Suprapubic skin (tissue), 4 donors: ENCODE results near the gene AP1M1. TPM values are rescaled to one million over a fixed set of nuclear protein-coding genes. Genes with fewer than 3 reads are reported as not detected.
A peak's percentile ranks its signal among the peaks of the same experiment; 100 is the strongest.

ENCODE experiments used
- DNase-seq, 2 donors: peaks; one replicate each; pipeline ENCODE4 v3.0.0-alpha.2; 2019; ENCODE audit warnings: low spot score in 2 of 2
- H3K27ac ChIP-seq: fragments of 200-600 bp; sonication (generic); one replicate; pipeline ENCODE4 v1.5.1; 2019
- H3K27me3 ChIP-seq: fragments of 200-600 bp; sonication (generic); one replicate; pipeline ENCODE4 v1.5.1; 2019
- H3K36me3 ChIP-seq: fragments of 200-600 bp; sonication (generic); one replicate; pipeline ENCODE4 v1.5.1; 2019
- H3K4me1 ChIP-seq: fragments of 200-600 bp; sonication (generic); one replicate; pipeline ENCODE4 v1.5.1; 2019
- H3K4me3 ChIP-seq: fragments of 200-600 bp; sonication (generic); one replicate; pipeline ENCODE4 v1.5.1; 2019; ENCODE audit warnings: mild to moderate bottlenecking
- H3K9me3 ChIP-seq: fragments of 200-600 bp; sonication (generic); one replicate; pipeline ENCODE4 v1.5.1; 2019
- CTCF ChIP-seq, 2 donors: fragments of 200-600 bp in 1 of 2; fragments of 450-650 bp in 1 of 2; sonication (generic) in 1 of 2; IDR thresholded peaks; one replicate each; pipeline ENCODE4 v1.5.1; 2016 to 2019; ENCODE audit warnings: antibody characterized with exemption in 2 of 2, mild to moderate bottlenecking in 1 of 2, moderate library complexity in 1 of 2
- EP300 ChIP-seq: sonication (generic); formaldehyde crosslinking; IDR thresholded peaks from one replicate; pipeline ENCODE4 v1.6.1; 2017; ENCODE audit warnings: antibody characterized with exemption
- POLR2A ChIP-seq, 2 donors: fragments of 450-650 bp; IDR thresholded peaks; one replicate each; pipeline ENCODE4 v1.6.1; 2017; ENCODE audit warnings: antibody characterized with exemption in 2 of 2, mild to moderate bottlenecking in 2 of 2, moderate library complexity in 2 of 2
- POLR2AphosphoS5 ChIP-seq, 3 donors: sonication (generic); formaldehyde crosslinking; IDR thresholded peaks; one replicate each; pipeline ENCODE4 v1.6.1; 2017; ENCODE audit warnings: antibody characterized with exemption in 3 of 3
- WGBS: methylation state at CpG from one replicate; pipeline ENCODE4 v1.1.5; 2018; 5-methylcytosine and 5-hydroxymethylcytosine counted together
- total RNA-seq, 4 donors: library from RNA; depleted of rRNA; stranded (reverse); fragments of >200 nt; gene quantifications; one replicate each; pipeline ENCODE4 v1.1.0, GENCODE V29; 2016

Gene AP1M1
- total RNA-seq, 4 donors from 2014 or later: 37.2 to 61.2 (median 45.0) TPM

GRCh38 chr19:16191216-16191908, 6.3 kb upstream of the AP1M1 start:
- WGBS: 76% methylated on average over 15 of the region's 16 CpGs
- no peak for DNase-seq
- no peaks in the 10 kb centered on the region for H3K27me3 ChIP-seq
- no peaks in the 10 kb centered on the region for H3K9me3 ChIP-seq
- peaks cover 52% of the 10 kb centered on the region for H3K36me3 ChIP-seq
- no peak overlapping the region for H3K4me3 ChIP-seq
- H3K27ac ChIP-seq: no peak overlapping the region
- H3K4me1 ChIP-seq: peaks cover 21% of the 10 kb centered on the region
- TF ChIP-seq EP300 (no peak), CTCF (IDR thresholded peaks at IDR 0.05) (no peak), POLR2A (IDR thresholded peaks at IDR 0.05) (no peak)

GRCh38 chr19:16193466-16193865, 4.2 kb upstream of the AP1M1 start:
- Histone ChIP-seq H3K27me3 (no peaks in the 10 kb centered on the region), H3K4me3 (no peak overlapping the region), H3K36me3 (peaks cover 46% of the 10 kb centered on the region), H3K9me3 (no peaks in the 10 kb centered on the region), H3K27ac (no peak overlapping the region), H3K4me1 (peaks cover 19% of the 10 kb centered on the region)
- DNase-seq: no peak
- 92% methylated on average over 5 of the region's 10 CpGs for WGBS
- TF ChIP-seq CTCF (IDR thresholded peaks at IDR 0.05): no peak
- no peak for TF ChIP-seq POLR2AphosphoS5 (IDR thresholded peaks at IDR 0.05)
- no peak for TF ChIP-seq POLR2A (IDR thresholded peaks at IDR 0.05)
- no peak for TF ChIP-seq EP300

GRCh38 chr19:16197188-16197621, 506 bp upstream of the AP1M1 start:
- peaks cover 37% of the 10 kb centered on the region for H3K4me1 ChIP-seq
- no peak for TF ChIP-seq POLR2AphosphoS5 (IDR thresholded peaks at IDR 0.05)
- TF ChIP-seq POLR2A (IDR thresholded peaks at IDR 0.05): no peak
- TF ChIP-seq CTCF (IDR thresholded peaks at IDR 0.05): no peak
- no peak for TF ChIP-seq EP300
- H3K36me3 ChIP-seq: peaks cover 18% of the 10 kb centered on the region
- 40% methylated on average over 2 of the region's 2 CpGs for WGBS
- no peaks in the 10 kb centered on the region for H3K9me3 ChIP-seq
- H3K27ac ChIP-seq: peak overlapping the region; percentile 87
- H3K4me3 ChIP-seq: peak overlapping the region; percentile 97
- DNase-seq: no peak
- H3K27me3 ChIP-seq: no peaks in the 10 kb centered on the region

- Histone ChIP-seq H3K4me3 (peak overlapping the region; percentile 97), H3K27ac (peak overlapping the region; percentile 87), H3K27me3 (no peaks in the 10 kb centered on the region), H3K4me1 (peaks cover 37% of the 10 kb centered on the region), H3K36me3 (peaks cover 19% of the 10 kb centered on the region), H3K9me3 (no peaks in the 10 kb centered on the region)
- 3% methylated on average over 13 of the region's 18 CpGs for whole genome bisulfite sequencing
- TF ChIP-seq POLR2A (IDR thresholded peaks at IDR 0.05) (no peak), CTCF (IDR thresholded peaks at IDR 0.05) (no peak), POLR2AphosphoS5 (IDR thresholded peaks at IDR 0.05) (no peak), EP300 (no peak)
- no peak for DNase-seq
Measured at GRCh38 chr19:16198370-16198651, 600 bp downstream of the AP1M1 start.

- peaks cover 37% of the 10 kb centered on the region for H3K4me1 ChIP-seq
- 80% methylated on average over 9 of the region's 9 CpGs for WGBS
Measured at GRCh38 chr19:16199275-16199932, 1.7 kb downstream of the AP1M1 start.

More at GRCh38 chr19:16199275-16199932, 1.7 kb downstream of the AP1M1 start:
- peaks cover 27% of the 10 kb centered on the region for H3K36me3 ChIP-seq
- peak overlapping the region; percentile 97 for H3K4me3 ChIP-seq
- TF ChIP-seq POLR2A (IDR thresholded peaks at IDR 0.05) (no peak), POLR2AphosphoS5 (IDR thresholded peaks at IDR 0.05) (no peak), CTCF (IDR thresholded peaks at IDR 0.05) (no peak), EP300 (no peak)
- H3K9me3 ChIP-seq: no peaks in the 10 kb centered on the region
- DNase-seq: no peak
- H3K27me3 ChIP-seq: no peaks in the 10 kb centered on the region
- no peak overlapping the region for H3K27ac ChIP-seq
